Measurements from ENCODE around the gene MUC12.
"Not testable (repeated sequence)": the region's sequence is repeated elsewhere in the genome, so short reads cannot be mapped to it uniquely, and the experiment has no call there.

The MUC12 gene

DNA sequence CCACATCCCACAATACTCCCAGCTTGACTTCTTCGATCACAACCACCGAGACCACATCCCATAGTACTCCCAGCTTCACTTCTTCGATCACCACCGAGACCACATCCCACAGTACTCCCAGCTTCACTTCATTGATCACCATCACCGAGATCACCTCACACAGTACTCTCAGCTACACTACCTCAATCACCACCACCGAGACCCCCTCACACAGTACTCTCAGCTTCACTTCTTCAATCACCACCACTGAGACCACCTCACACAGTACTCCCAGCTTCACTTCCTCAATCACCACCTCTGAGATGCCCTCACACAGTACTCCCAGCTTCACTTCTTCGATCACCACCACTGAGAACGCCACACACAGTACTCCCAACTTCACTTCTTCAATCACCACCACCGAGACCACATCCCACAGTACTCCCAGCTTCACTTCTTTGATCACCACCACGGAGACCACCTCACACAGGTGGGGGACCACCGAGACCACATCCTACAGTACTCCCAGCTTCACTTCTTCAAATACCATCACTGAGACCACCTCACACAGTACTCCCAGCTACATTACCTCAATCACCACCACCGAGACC is 11.4 kb upstream of the MUC12 start:
- DNase-seq, result no peak

DNA sequence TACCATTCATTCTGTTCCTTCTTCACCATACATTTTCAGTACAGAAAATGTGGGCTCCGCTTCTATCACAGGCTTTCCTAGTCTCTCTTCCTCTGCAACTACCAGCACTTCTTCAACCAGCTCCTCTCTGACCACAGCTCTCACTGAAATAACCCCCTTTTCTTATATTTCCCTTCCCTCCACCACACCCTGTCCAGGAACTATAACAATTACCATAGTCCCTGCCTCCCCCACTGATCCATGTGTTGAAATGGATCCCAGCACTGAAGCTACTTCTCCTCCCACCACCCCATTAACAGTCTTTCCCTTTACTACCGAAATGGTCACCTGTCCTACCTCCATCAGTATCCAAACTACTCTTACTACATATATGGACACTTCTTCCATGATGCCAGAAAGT is 9.5 kb upstream of the MUC12 start:
- DNase-seq, result no peak

DNA sequence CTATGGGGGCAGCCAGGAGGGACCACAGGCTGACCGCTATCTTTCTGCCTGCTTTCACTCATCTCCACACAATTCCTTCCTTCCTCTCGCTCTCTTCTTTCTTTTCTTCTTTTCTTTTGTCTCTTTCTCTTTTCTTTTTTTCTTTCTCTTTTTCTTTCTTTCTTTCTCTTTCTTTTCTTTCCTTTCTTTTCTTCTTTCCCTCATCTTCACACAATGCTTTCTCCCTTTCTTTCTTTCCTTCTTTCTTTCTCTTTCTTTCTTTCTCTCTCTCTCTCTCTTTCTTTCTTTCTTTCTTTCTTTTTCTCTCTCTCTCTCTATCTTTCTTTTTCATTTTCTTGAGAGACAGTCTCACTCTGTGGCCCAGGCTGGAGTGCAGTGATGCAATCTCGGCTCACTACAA is 6.8 kb upstream of the MUC12 start:
- no peak for DNase-seq

DNA sequence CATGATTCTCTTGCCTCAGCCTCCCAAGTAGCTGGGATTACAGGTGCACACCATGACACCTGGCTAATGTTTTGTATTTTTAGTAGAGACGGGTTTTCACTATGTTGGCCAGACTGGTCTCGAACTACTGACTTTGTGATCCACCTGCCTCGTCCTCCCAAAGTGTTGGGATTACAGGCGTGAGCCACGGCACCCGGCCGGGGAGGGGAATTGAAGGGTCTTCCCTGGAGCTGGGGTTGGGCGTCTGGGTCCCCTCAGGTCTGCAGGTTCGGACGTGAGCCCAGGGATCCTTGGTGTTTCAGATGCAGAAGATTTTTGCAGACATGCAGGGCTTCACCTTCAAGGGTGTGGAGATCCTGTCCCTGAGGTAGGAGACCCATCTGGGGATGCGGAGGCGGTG is 6.0 kb upstream of the MUC12 start:
- DNase-seq, result no peak

DNA sequence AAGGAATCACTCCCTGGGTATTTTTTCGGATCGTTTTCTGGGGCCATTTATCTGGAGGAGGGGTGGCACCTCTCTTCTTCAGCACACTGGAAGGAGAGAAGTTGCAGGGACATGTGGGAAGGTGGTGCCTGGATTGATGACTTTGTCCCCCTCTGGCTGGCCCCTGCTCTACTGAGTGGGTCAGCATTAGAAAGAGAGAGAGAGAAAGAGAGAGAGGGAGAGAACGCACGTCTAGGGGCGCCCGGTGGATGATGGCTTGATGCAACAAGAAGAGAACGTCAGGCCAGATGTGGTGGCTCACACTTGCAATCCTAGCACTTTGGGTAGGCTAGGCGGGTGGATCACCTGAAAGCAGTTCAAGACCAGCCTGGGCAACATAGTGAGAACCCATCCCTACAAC is 5.5 kb upstream of the MUC12 start:
- no peak for DNase-seq

DNA sequence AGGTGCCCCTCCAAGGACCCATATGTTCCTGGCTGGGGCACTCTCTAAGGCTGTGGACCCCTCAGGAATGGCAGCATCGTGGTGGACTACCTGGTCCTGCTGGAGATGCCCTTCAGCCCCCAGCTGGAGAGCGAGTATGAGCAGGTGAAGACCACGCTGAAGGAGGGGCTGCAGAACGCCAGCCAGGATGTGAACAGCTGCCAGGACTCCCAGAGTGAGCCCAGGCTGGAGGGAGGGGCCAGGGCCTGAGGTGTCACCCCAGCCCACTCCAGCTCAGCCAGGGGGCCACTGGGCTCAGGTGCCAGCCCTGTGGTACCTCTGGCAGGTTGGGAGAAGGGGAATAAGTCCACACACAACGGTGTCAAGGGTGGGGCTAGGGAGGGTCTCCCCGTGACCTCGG is 4.7 kb upstream of the MUC12 start:
- no peak for DNase-seq

DNA sequence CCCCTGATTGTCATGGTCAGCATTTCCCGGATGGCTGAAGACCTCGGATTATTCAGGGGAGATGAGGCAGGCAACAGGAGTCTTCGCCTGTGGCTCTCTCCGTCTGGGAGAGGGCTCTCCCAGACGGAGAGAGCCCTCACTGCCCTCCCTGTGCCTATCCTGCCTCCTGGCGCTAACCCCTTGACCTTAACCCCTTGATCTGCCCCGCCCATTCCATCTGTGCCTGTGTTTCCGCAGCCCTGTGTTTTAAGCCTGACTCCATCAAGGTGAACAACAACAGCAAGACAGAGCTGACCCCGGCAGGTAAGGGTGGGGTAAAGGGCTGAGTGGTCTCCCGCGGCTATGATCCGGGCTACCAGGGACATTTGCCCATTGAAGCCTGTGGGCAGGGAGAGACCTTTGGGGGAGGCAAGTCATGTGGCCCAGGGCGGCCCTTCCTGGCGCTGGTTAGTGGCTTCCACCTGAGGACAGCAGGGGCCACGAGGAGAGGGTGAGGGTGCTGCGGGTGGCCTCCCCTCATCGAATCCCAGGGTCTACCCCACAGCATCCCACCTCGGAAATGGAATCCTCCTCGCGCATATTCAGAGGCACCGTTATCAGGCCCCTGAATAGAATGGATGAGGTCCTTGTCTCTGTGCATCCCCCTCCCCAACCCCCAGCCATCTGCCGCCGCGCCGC is 4.2 kb upstream of the MUC12 start:
- DNase-seq, result no peak

DNA sequence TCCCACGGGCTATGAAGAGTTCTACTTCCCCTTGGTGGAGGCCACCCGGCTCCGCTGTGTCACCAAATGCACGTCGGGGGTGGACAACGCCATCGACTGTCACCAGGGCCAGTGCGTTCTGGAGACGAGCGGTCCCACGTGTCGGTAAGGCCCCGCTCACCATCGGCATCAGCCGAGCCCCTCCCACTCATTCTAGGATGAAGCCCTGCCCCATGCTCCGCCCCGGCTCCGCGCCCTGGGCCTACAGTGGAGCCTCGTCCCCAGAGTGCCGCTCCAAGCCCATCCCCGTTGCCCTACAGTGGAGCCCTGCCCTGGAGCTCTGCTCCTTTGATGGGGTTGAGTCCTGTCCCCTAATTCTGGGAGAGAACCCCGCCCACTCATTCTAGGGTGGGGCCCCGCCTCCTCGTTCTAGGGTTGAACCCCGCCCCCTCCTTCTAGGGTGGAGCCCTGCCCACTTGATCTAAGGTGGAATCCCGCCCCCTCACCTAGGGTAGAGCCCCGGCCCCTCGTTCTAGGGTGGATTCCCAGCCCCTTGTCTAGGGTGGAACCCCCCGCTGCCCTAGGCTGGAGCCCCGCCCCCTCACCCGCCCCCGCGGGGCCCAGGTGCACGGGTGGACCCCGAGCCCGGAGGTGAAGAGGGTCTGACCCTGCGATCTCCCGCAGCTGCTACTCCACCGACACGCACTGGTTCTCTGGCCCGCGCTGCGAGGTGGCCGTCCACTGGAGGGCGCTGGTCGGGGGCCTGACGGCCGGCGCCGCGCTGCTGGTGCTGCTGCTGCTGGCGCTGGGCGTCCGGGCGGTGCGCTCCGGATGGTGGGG is 3.4 kb upstream of the MUC12 start:
- DNase-seq, result no peak

DNA sequence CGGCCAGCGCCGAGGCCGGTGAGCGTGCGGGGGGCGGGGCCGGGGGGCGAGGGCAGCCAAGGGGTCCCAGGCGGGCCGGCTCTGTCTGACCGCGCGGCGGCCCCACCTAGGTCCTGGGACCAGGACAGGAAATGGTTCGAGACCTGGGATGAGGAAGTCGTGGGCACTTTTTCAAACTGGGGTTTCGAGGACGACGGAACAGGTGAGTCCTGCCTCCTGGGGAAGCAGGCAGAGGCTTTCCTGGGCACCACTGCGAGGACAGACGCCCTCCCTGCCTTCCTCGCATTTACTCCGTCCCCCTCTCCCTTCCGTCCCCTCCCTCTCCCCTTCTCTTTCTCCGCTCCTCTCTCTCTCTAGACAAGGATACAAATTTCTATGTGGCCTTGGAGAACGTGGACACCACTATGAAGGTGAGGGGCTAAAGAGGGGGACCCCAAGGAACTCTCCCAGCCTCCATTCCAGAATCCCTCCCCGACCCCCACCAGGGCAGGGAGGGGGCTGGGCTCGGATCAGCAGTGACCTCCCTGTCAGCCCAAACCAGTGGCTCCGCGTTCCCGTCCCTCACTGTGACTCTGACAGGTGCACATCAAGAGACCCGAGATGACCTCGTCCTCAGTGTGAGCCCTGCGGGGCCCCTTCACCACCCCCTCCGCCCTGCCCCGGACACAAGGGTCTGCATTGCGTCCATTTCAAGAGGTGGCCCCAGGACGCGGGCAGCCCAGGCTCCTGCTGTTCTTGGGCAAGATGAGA is 2.6 kb upstream of the MUC12 start:
- DNase-seq, result no peak

DNA sequence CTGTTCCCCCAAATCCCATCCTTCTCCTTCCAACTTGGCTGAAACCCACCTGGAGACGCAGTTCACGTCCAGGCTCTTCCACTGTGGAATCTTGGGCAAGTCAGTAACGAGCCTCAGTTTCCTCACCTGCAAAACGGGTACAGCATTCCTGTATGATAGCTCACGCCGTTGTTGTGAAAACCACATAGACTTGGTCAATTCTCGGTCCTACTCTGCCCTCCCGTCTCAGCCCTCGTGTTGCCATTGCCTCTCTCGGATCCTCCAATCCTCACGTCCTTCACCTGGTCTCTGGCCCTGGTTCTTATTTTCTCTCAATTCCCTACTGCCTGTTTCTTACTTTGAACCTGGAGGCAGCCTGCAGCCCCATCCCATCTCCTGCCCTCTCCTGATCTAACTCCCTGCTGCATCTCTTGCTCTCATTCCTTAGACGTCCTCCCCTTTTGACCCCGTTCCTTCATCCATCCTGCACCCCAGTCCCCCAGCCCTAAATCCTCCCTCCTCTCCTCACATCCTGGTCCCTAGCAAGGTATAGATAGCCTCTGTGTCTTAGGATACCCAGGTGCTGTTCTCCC is 2.0 kb upstream of the MUC12 start:
- DNase-seq, result no peak

DNA sequence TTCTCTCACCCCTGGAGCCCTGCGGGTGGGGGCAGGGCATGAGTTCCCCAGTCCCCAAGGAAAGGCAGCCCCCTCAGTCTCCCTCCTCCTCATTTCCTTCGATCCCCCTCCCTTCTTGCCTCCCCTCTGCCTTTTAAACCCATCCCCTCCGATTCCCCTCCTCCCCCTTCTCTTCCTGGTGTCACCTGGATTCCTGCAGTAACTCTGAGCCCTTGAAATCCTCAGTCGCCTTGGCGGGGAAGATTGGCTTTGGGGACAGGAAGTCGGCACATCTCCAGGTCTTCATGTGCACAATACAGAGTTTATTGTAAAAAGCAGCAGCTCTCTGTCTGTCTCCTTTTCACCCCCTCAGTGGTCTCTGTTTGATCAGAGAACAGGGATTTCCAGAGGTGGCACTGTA is 1.3 kb upstream of the MUC12 start:
- DNase-seq, result no peak

DNA sequence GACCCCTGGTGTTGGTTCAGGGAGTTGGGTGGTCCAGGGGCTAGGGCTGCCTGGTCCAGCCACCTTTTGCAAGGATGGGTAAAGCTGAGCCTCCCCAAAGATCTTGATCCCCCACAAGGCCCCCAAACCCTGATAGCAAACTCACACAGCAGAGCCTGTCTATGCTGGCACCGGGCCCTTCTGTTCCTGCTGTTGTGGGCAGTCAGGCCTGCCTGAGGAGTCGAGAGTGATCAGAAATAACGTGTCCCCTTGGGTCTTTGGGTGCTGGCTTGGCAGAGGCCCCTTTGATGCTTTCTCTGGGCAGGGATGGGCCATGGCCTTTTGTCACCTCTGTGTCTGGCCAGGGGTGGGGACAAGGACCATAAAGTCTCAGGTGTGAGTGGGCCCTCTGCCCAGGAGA is 715 bp upstream of the MUC12 start:
- DNase-seq, result no peak

DNA sequence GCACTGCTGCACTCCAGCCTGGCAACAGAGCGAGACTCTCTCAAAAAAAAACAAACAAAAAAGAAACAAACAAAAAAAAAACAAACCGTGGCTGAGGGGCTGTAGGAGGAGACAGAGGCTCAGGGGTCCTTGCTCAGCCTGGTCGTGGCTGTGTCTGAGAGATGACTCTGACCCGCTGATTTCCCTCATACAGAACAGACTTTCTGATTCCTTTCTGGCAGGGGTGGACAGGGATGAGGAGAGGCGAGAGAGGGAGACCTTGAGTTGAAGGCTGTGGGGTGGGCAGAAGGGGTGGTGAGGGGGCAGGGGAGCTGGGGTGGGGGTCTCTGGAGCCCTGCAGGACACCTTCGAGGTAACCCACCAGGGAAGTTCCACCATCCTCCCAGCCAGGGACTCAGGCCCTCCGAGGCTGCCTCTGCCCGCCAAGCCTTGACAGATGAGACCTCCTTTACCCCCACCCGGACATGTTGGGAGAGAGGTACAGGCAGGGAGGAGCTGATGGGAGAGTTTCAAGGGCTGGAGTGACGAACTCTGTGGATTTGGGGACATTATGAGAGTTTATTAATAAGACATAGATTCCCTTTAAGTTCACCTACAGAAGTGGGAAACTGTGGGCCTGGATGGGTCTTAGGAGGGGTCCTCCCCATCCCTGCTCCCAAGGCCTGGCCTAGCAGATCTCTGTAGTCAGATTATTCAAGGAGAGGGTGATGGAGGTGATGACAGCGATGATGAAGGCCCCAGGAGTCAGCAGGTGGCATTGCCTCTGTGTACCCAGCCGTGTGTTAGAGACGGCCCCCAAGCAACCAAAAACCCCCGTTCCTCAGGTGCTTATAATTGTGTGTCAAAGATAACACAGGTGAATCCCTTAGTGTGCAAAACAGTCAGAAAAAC is 2.0 kb downstream of the MUC12 start:
- DNase-seq, result no peak

DNA sequence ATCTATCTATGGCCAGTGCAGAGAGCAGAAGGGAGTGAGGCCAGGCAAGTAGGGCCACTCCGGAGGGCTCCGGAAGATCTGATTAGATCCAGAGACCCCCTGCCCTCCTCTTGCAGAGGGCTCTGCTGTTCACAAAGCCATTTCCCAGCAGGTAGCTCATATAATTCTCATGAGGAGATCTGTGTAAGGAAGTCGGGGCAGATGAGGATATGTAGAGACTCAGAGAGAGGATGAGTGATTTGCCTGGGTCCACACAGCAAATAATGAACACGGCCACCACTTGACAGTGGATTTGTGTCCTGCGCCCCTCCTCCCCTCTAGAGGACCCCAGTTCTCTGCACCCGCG is 2.6 kb downstream of the MUC12 start:
- no peak for DNase-seq

DNA sequence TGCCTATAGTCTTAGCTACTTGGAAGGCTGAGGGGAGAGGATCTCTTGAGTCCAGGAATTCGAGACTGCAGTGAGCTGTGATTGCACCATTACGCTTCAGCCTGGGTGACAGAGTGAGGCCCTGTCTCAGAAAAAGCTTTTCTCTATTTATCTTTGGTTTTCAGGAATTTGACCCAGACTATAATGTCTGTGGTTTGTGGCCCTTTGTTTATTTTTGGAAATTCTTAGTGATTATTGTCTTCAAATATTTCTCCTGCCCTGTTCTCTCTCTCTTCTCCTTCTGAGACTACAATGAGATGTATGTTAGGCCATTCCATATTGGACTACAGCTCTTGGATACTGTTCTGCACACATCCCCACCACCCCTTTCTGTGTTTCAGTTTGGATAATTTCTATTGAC is 4.7 kb downstream of the MUC12 start:
- DNase-seq, result no peak

DNA sequence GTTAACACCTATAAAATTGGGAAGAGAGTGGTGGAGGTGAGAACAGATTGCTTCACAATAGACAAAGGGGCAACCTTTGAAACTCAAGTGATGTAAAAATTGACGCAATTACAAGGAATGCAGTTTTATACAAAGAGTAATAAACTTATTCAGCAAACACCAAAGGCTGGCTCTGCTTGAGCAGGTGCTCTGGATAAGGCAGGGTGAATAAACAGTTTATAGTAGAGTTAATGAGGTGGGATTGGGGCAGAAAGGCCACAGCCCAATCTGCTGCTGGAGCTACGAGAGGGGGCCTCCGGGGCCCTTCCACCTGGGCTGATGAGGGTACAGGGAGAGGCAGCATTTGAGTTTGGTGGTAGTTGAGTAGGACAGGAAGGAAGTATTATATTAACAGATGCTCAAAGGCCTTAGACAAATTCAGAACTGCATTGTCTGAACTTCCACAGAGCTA is 6.0 kb downstream of the MUC12 start:
- no peak for DNase-seq

DNA sequence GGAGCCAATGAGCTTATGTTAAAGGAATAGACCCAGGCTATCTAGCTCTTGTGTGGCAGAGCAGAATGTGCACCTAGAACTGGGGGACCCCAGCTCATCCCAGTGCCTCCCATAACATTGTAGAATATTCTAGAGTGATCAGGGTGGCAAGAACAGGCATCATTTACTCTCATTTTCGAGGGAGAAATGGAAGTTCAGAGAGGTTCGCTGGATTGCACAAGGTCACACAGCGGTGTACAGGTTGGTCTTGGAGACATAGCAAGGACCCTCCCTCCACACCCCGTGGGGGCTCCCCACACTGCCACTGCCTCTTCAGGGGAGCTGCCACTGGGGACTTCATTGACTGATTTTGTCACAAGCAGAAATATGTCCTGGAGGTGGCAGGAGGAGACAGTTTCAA is 8.9 kb downstream of the MUC12 start:
- no peak for DNase-seq

DNA sequence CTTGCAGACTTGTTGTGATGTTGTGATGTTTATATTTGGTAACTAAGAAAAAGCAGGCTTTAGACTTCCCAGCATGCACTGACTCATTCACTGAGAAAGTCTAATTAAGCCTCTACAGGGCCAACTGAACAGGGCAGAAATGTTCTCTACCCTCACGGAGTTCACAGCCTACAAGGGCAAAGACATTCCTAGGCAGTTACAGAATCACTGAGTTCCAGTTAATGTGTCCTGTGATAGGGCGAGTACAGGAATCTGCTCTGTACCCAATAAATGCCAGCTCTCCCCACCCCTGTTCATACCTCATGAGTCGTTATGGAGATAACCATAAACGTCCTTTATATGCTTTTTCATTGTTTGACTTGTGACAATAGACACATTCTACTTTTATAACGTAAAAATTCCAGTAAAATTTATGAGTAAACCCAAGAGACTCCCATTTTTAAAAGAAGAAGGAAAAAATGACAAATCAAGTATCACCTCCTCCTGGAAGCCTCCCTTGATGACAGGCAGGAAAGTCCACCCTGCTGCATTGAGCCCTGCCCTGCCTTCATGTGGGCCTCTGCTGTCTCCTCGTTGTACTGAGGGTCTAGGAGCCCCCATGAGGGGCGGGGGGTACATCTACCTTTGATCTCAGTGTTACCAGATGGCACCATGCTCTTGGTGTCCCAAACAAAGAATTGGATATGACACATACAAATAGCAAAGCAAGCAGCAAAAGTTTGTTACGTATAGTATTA is 14.3 kb downstream of the MUC12 start:
- no peak for DNase-seq

DNA sequence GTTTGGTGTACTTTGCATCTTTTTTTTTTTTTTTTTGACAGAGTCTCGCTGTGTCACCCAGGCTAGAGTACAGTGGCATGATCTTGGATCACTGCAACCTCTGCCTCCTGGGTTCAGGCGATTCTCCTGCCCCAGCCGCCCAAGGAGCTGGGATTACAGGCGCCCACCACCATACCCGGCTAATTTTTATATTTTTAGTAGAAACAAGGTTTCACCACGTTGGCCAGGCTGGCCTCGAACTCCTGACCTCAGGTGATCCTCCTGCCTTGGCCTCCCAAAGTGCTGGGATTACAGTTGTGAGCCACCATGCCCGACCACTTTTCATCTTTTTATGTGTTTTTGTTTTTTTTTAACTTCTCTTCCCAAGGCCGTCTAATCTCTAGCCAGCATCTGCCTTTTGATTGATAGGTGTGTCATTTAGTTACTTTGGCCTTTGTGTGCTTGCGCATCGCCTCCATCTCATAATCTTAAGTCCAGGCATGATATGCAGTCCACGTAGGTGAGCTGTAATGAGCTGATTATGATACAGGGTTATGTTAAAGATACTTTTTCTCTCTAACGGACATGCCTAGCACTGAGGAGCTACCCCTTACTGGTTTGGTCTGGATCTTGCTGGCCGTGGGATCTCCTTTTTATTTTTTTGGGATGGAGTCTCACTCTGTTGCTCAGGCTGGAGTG is 15.0 kb downstream of the MUC12 start:
- not testable (repeated sequence) for DNase-seq

DNA sequence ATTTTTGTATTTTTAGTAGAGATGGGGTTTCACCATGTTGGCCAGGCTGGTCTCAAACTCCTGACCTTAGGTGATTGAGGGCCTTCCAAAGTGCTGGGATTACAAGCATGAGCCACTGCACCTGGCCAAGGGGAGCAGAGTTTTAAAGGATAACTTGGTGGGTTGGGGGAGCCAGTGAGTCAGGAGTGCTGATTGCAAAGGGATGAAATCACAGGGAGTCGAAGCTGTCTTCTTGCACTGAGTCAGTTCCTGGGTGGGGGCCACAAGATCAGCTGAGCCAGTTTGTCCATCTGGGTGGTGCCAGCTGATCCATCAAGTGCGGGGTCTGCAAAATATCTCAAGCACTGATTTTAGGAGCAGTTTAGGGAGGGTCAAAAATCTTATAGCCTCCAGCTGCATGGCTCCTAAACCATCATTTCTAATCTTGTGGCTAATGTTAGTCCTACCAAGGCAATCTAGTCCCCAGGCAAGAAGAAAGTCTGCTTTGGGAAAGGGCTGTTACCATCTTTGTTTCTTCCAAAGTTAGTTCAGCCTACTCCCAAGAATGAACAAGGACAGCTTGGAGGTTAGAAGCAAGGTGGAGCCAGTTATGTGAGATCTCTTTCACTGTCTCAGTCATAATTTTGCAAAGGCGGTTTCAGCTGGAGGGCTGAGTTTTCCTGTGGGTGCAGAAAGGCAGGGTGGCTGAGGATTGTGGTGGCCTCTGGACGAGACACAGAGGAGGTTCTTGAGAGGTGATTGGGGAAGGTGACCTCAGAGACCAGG is 15.8 kb downstream of the MUC12 start:
- DNase-seq, result not testable (repeated sequence)
